ENCODE data around the gene ARID1B. TPM values are rescaled to one million over a fixed set of nuclear protein-coding genes. Genes with fewer than 3 reads are reported as not detected.
"Not testable (repeated sequence)": the region's sequence is repeated elsewhere in the genome, so short reads cannot be mapped to it uniquely, and the experiment has no call there.

Gene ARID1B
- total RNA-seq, 1 experiment from 2014 or later, result 42.8 TPM

GRCh38 chr6:156944412-156944811 lies 167.2 kb downstream of the ARID1B start:
- H3K9me3 ChIP-seq (ENCODE audit: insufficient read depth, low read depth), result no peaks in the 10 kb centered on the region
- no peaks in the 10 kb centered on the region for H3K9me2 ChIP-seq (ENCODE audit: insufficient read depth)
- BruUV-seq (replicated peaks), result no TSS peak
- H3K4me1 ChIP-seq (replicated peaks; ENCODE audit: insufficient read depth), result peaks cover 22% of the 10 kb centered on the region
- H3F3A ChIP-seq (ENCODE audit: insufficient read depth, low read depth), result peaks cover 15% of the 10 kb centered on the region
- H2AFZ ChIP-seq, result no peak overlapping the region
- TF ChIP-seq EZH2 (IDR thresholded peaks at IDR 0.05; ENCODE audit: low read depth) (no peak), CTCF (conservative IDR thresholded peaks at IDR 0.05) (no peak)
- intact Hi-C loops (cut with micrococcal nuclease; ENCODE audit: unreplicated experiment), result loop anchor here (10.0 kb wide), 1 partner anchor 380 kb away; no protein-coding TSS in a partner anchor
- POLR2A ChIA-PET (ENCODE audit: unreplicated experiment), result no interaction called here
- no peaks in the 10 kb centered on the region; the same call in 1 of the 2 replicates for H4K20me1 ChIP-seq (ENCODE audit: insufficient read depth)
- no peak for DNase-seq
- H3K4me2 ChIP-seq, result no peak overlapping the region
- H3K79me2 ChIP-seq (ENCODE audit: low read depth), result peaks cover 53% of the 10 kb centered on the region
- H3K36me3 ChIP-seq (ENCODE audit: low read depth), result no peaks in the 10 kb centered on the region
- H3K4me3 ChIP-seq, result no peak overlapping the region
- CTCF ChIA-PET, result no interaction called here
- no peak overlapping the region for H3K27ac ChIP-seq
- no peaks in the 10 kb centered on the region for H3K27me3 ChIP-seq (ENCODE audit: insufficient read depth, low read depth)

- Histone ChIP-seq H3F3A (ENCODE audit: insufficient read depth, low read depth) (peaks cover 20% of the 10 kb centered on the region), H3K79me2 (ENCODE audit: low read depth) (peaks cover 56% of the 10 kb centered on the region), H3K4me1 (replicated peaks; ENCODE audit: insufficient read depth) (peaks cover 34% of the 10 kb centered on the region)
- POLR2A ChIA-PET (ENCODE audit: unreplicated experiment); H2AFZ ChIP-seq; H3K9me3 ChIP-seq (ENCODE audit: insufficient read depth, low read depth); H3K4me3 ChIP-seq; H3K9me2 ChIP-seq (ENCODE audit: insufficient read depth); CTCF ChIA-PET; DNase-seq; H3K4me2 ChIP-seq; H4K20me1 ChIP-seq (ENCODE audit: insufficient read depth); H3K36me3 ChIP-seq (ENCODE audit: low read depth); BruUV-seq (replicated peaks); H3K27ac ChIP-seq; H3K27me3 ChIP-seq (ENCODE audit: insufficient read depth, low read depth): not testable (repeated sequence)
- intact Hi-C loops (cut with micrococcal nuclease; ENCODE audit: unreplicated experiment), result loop anchor here (5.0 to 10.0 kb wide), 2 partner anchors 37 to 381 kb away; no protein-coding TSS in a partner anchor
Measured at GRCh38 chr6:156945789-156946172, 168.6 kb downstream of the ARID1B start.

- Histone ChIP-seq H3K27me3 (ENCODE audit: insufficient read depth, low read depth) (no peaks in the 10 kb centered on the region), H3K4me1 (replicated peaks; ENCODE audit: insufficient read depth) (peaks cover 34% of the 10 kb centered on the region), H3K27ac (no peak overlapping the region), H3K9me2 (ENCODE audit: insufficient read depth) (no peaks in the 10 kb centered on the region), H3K4me2 (no peak overlapping the region), H3K9me3 (ENCODE audit: insufficient read depth, low read depth) (no peaks in the 10 kb centered on the region; the same call in 1 of the 2 replicates), H4K20me1 (ENCODE audit: insufficient read depth) (no peaks in the 10 kb centered on the region; the same call in 1 of the 2 replicates), H2AFZ (no peak overlapping the region), H3K36me3 (ENCODE audit: low read depth) (no peaks in the 10 kb centered on the region), H3F3A (ENCODE audit: insufficient read depth, low read depth) (peaks cover 20% of the 10 kb centered on the region), H3K79me2 (ENCODE audit: low read depth) (peaks cover 58% of the 10 kb centered on the region), H3K4me3 (no peak overlapping the region)
- TF ChIP-seq CTCF (conservative IDR thresholded peaks at IDR 0.05) (no peak), EZH2 (IDR thresholded peaks at IDR 0.05; ENCODE audit: low read depth) (no peak)
- BruUV-seq (replicated peaks), result no TSS peak
- ChIA-PET CTCF (no interaction called here), POLR2A (ENCODE audit: unreplicated experiment) (no interaction called here)
- intact Hi-C loops (cut with micrococcal nuclease; ENCODE audit: unreplicated experiment), result loop anchor here (5.0 to 10.0 kb wide), 2 partner anchors 36 to 382 kb away; no protein-coding TSS in a partner anchor
- DNase-seq, result no peak
Measured at GRCh38 chr6:156946370-156946936, 169.3 kb downstream of the ARID1B start.

- ChIA-PET CTCF (no interaction called here), POLR2A (ENCODE audit: unreplicated experiment) (no interaction called here)
- Histone ChIP-seq H3K36me3 (ENCODE audit: low read depth) (no peaks in the 10 kb centered on the region), H3K27ac (peak overlapping the region; percentile 63; the same call in 1 of the 2 replicates), H3K4me2 (peak overlapping the region; percentile 64), H3K4me1 (replicated peaks; ENCODE audit: insufficient read depth) (peaks cover 45% of the 10 kb centered on the region), H3F3A (ENCODE audit: insufficient read depth, low read depth) (peaks cover 20% of the 10 kb centered on the region), H3K27me3 (ENCODE audit: insufficient read depth, low read depth) (no peaks in the 10 kb centered on the region), H3K79me2 (ENCODE audit: low read depth) (peaks cover 61% of the 10 kb centered on the region), H4K20me1 (ENCODE audit: insufficient read depth) (no peaks in the 10 kb centered on the region), H3K9me2 (ENCODE audit: insufficient read depth) (no peaks in the 10 kb centered on the region), H2AFZ (no peak overlapping the region), H3K4me3 (no peak overlapping the region), H3K9me3 (ENCODE audit: insufficient read depth, low read depth) (no peaks in the 10 kb centered on the region; the same call in 1 of the 2 replicates)
- TF ChIP-seq CTCF (conservative IDR thresholded peaks at IDR 0.05) (no peak), EZH2 (IDR thresholded peaks at IDR 0.05; ENCODE audit: low read depth) (no peak)
- intact Hi-C loops (cut with micrococcal nuclease; ENCODE audit: unreplicated experiment), result loop anchor here (2.0 to 10.0 kb wide), 3 partner anchors 34 to 383 kb away; no protein-coding TSS in a partner anchor
- no TSS peak for BruUV-seq (replicated peaks)
- DNase-seq, result no peak
Measured at GRCh38 chr6:156948277-156948676, 171.1 kb downstream of the ARID1B start.

All from PC-9 (cell line).